H1 (cell line): ENCODE measurements around the gene CNPY4. TPM values are rescaled to one million over a fixed set of nuclear protein-coding genes. Genes with fewer than 3 reads are reported as not detected.

Source experiments
- ATF3 ChIP-seq: IDR thresholded peaks from 2 replicates; pipeline ENCODE4 v1.6.1; 2011; ENCODE audit warnings: low read depth, mild to moderate bottlenecking, low read length; ENCODE audit not compliant: insufficient read depth
- CHD7 ChIP-seq: fragments of 300-600 bp; sonication (generic); IDR thresholded peaks from 2 replicates; pipeline ENCODE4 v1.7.1; 2012; ENCODE audit warnings: low read length, moderate library complexity, mild to moderate bottlenecking, inconsistent platforms; ENCODE audit not compliant: insufficient replicate concordance
- EGR1 ChIP-seq: IDR thresholded peaks from 2 replicates; pipeline ENCODE4 v1.6.1; 2011; ENCODE audit warnings: low read depth, low read length, borderline replicate concordance
- POLR2A ChIP-seq, 2 experiments: IDR thresholded peaks; 1 replicate in 1 of 2; 2 replicates in 1 of 2; pipeline ENCODE4 v1.6.1; 2011; ENCODE audit warnings: low read depth in 2 of 2, low read length in 2 of 2, mild to moderate bottlenecking in 2 of 2; ENCODE audit errors: control extremely low read depth in 1 of 2
- RXRA ChIP-seq: IDR thresholded peaks from 2 replicates; pipeline ENCODE4 v1.6.1; 2011; ENCODE audit warnings: low read depth, mild to moderate bottlenecking, low read length, moderate library complexity; ENCODE audit not compliant: insufficient read depth
- polyA plus RNA-seq, 7 experiments: library from polyadenylated mRNA; depleted of rRNA in 3 of 7; stranded (reverse) in 5 of 7; unstranded in 2 of 7; fragments of >200 nt in 5 of 7; fragments of 200-250 nt in 2 of 7; gene quantifications; 1 replicate in 5 of 7; 2 replicates in 1 of 7; 4 replicates in 1 of 7; pipeline versions ENCODE4 v1.2.1 to v1.2.3, GENCODE V29; 2011 to 2013; ENCODE audit warnings: missing spikeins in 2 of 7, mixed read lengths in 2 of 7
- total RNA-seq: library from RNA; stranded (reverse); fragmentation: NEBNext Ultra II Directional; extraction: Animal tissue kit (Norgen Biotek cat#: 25700); gene quantifications from 2 replicates; pipeline ENCODE4 v1.2.1, GENCODE V29; 2021

CNPY4 gene
- total and polyA plus RNA-seq, 2 of the 8 experiments (the other 6 are each of a cell fraction or from before 2014, with no cell fraction given), result 10.2 to 15.3 TPM

GRCh38 chr7:100085515-100085914 lies 33.9 kb upstream of the CNPY4 start (continued):
- no peak for TF ChIP-seq CHD7
- no peak for TF ChIP-seq ATF3
- TF ChIP-seq RXRA, result no peak
- TF ChIP-seq POLR2A (IDR thresholded peaks at IDR 0.05; ENCODE audit: control extremely low read depth in 1 of 2, low read depth in 2 of 2, low read length in 2 of 2), result no peak
- TF ChIP-seq EGR1, result no peak
